OCI-LY3 (cell line): ENCODE results near the gene TEX261.
"Not testable (repeated sequence)": the region's sequence is repeated elsewhere in the genome, so short reads cannot be mapped to it uniquely, and the experiment has no call there.

Source experiments
- H2AFZ ChIP-seq: fragments of 200-600, 300-600 bp; shearing (Covaris generic); 2 replicates; pipeline ENCODE4 v1.6.0; 2014; ENCODE audit warnings: antibody characterized with exemption, low read depth, low read length
- H3K27ac ChIP-seq: fragments of 200-600, 300-600 bp; sonication (generic); 2 replicates; pipeline ENCODE4 v1.5.1; 2014; ENCODE audit warnings: mild to moderate bottlenecking, low read length, moderate library complexity, mixed read lengths
- H3K27me3 ChIP-seq: fragments of 200-600, 300-600 bp; sonication (generic); 2 replicates; pipeline ENCODE4 v1.6.1; 2014; ENCODE audit warnings: low read depth, low read length, mixed read lengths
- H3K36me3 ChIP-seq: fragments of 200-600, 300-600 bp; sonication (generic); replicated peaks from 2 replicates; pipeline ENCODE3; 2014; ENCODE audit warnings: low read depth, low read length, mixed read lengths
- H3K4me1 ChIP-seq: fragments of 300-600, 200-600 bp; sonication (generic); 2 replicates; pipeline ENCODE4 v1.6.1; 2014; ENCODE audit warnings: low read length, mixed read lengths
- H3K4me2 ChIP-seq: fragments of 200-600, 300-600 bp; sonication (generic); 2 replicates; pipeline ENCODE4 v1.6.1; 2014; ENCODE audit warnings: low read length, mixed read lengths
- H3K4me3 ChIP-seq: fragments of 300-600, 200-600 bp; sonication (generic); 2 replicates; pipeline ENCODE4 v1.5.1; 2014; ENCODE audit warnings: antibody characterized with exemption, mild to moderate bottlenecking, low read length, moderate library complexity
- H3K79me2 ChIP-seq: fragments of 300-600, 200-600 bp; shearing (Covaris generic); 2 replicates; pipeline ENCODE4 v1.6.1; 2014; ENCODE audit warnings: mild to moderate bottlenecking, low read length, mixed read lengths
- H3K9ac ChIP-seq: fragments of 300-600, 200-600 bp; shearing (Covaris generic); 2 replicates; pipeline ENCODE4 v1.6.0; 2014; ENCODE audit warnings: mild to moderate bottlenecking, low read length, moderate library complexity
- H3K9me3 ChIP-seq: fragments of 200-600, 300-600 bp; shearing (Covaris generic); 2 replicates; pipeline ENCODE4 v1.6.1; 2014; ENCODE audit warnings: low read length, mixed read lengths; ENCODE audit not compliant: insufficient read depth
- H4K20me1 ChIP-seq: fragments of 200-600, 300-600 bp; sonication (generic); 2 replicates; pipeline ENCODE4 v1.6.1; 2016; ENCODE audit warnings: low read length, mixed read lengths; ENCODE audit not compliant: insufficient read depth
- CTCF ChIP-seq: fragments of 200-600, 300-600 bp; sonication (generic); IDR thresholded peaks from 2 replicates; pipeline ENCODE4 v1.5.1; 2014; ENCODE audit warnings: antibody characterized with exemption, low read length, low read depth
- EZH2phosphoT487 ChIP-seq: fragments of 200-600 bp; shearing (Covaris generic); IDR thresholded peaks from 2 replicates; pipeline ENCODE4 v1.6.1; 2018; ENCODE audit warnings: antibody characterized with exemption, mixed run types, low read depth

TEX261 gene

GRCh38 chr2:71023553-71024243 lies 29.0 kb upstream of the TEX261 start:
- not testable (repeated sequence) for H3K9ac ChIP-seq, H3K9me3 ChIP-seq, H3K36me3 ChIP-seq, H3K79me2 ChIP-seq, H2AFZ ChIP-seq, H3K4me1 ChIP-seq, H3K4me3 ChIP-seq, H3K27me3 ChIP-seq, H3K27ac ChIP-seq, H4K20me1 ChIP-seq
- TF ChIP-seq CTCF = peak; percentile 39
- peak overlapping the region; percentile 20; the same call in 1 of the 2 replicates for H3K4me2 ChIP-seq

GRCh38 chr2:71021394-71021793 lies 26.7 kb upstream of the TEX261 start:
- H3K9me3 ChIP-seq, H3K9ac ChIP-seq, H3K36me3 ChIP-seq, H3K4me3 ChIP-seq, H3K27ac ChIP-seq, H3K4me1 ChIP-seq, H3K79me2 ChIP-seq, H4K20me1 ChIP-seq, H2AFZ ChIP-seq, H3K4me2 ChIP-seq, H3K27me3 ChIP-seq: not testable (repeated sequence)

- not testable (repeated sequence) for H4K20me1 ChIP-seq, H3K4me2 ChIP-seq, H3K9ac ChIP-seq, H3K79me2 ChIP-seq, H3K27me3 ChIP-seq, H3K36me3 ChIP-seq, H3K4me1 ChIP-seq, H3K9me3 ChIP-seq, H3K27ac ChIP-seq, H2AFZ ChIP-seq, H3K4me3 ChIP-seq
Observed at GRCh38 chr2:71019989-71020388, 25.3 kb upstream of the TEX261 start.

GRCh38 chr2:71018625-71019024 lies 24.0 kb upstream of the TEX261 start:
- TF ChIP-seq CTCF (no peak), EZH2phosphoT487 (no peak)

GRCh38 chr2:71011786-71012185 lies 17.1 kb upstream of the TEX261 start:
- H3K36me3 ChIP-seq, H3K79me2 ChIP-seq, H3K4me1 ChIP-seq, H3K27me3 ChIP-seq, H3K4me3 ChIP-seq, H3K9me3 ChIP-seq, H3K9ac ChIP-seq, H2AFZ ChIP-seq, H3K27ac ChIP-seq, H4K20me1 ChIP-seq, H3K4me2 ChIP-seq: not testable (repeated sequence)

More at GRCh38 chr2:71018625-71019024, 24.0 kb upstream of the TEX261 start:
- no peak overlapping the region for H3K9ac ChIP-seq
- H3K27me3 ChIP-seq = no peaks in the 10 kb centered on the region
- H3K4me1 ChIP-seq = peaks cover 4% of the 10 kb centered on the region; the same call in 1 of the 2 replicates
- no peaks in the 10 kb centered on the region for H3K9me3 ChIP-seq
- H3K4me3 ChIP-seq = no peak overlapping the region
- H3K27ac ChIP-seq = no peak overlapping the region
- no peaks in the 10 kb centered on the region for H4K20me1 ChIP-seq
- H2AFZ ChIP-seq = no peak overlapping the region
- H3K36me3 ChIP-seq = no peaks in the 10 kb centered on the region
- H3K4me2 ChIP-seq = no peak overlapping the region
- H3K79me2 ChIP-seq = no peaks in the 10 kb centered on the region
